NT2/D1 (cell line): ENCODE measurements around the gene CCDC88A.

Source experiments
- SUZ12 ChIP-seq: IDR thresholded peaks from 2 replicates; pipeline ENCODE4 v1.6.1; 2011; ENCODE audit not compliant: insufficient read length, insufficient read depth; ENCODE audit errors: extremely low read depth
- YY1 ChIP-seq: IDR thresholded peaks from 2 replicates; pipeline ENCODE4 v1.6.1; 2011; ENCODE audit not compliant: insufficient read length, insufficient read depth
- ZNF274 ChIP-seq: IDR thresholded peaks from 2 replicates; pipeline ENCODE4 v1.6.1; 2011; ENCODE audit warnings: mild to moderate bottlenecking, low read depth, low read length

DNA sequence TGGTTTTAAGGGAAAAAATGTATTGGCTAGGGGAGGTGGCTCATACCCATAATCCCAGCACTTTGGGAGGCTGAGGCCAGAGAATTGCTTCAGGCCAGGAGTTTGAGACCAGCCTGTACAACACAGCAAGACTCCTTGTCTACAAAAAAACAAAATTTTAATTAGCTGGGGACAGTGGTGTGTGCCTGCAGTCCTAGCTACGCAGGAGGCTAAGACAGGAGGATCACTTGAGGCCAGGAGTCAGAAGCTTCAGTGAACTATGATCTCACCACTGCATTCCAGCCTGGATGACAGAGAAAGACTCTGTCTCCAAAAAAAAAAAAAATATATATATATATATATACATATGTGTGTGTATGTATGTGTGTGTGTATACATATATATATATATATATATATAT is 18.5 kb downstream of the CCDC88A start:
- no peak for TF ChIP-seq ZNF274
- TF ChIP-seq SUZ12, result no peak
- TF ChIP-seq YY1, result no peak
